ENCODE data around the gene LPP.

Gene LPP

DNA sequence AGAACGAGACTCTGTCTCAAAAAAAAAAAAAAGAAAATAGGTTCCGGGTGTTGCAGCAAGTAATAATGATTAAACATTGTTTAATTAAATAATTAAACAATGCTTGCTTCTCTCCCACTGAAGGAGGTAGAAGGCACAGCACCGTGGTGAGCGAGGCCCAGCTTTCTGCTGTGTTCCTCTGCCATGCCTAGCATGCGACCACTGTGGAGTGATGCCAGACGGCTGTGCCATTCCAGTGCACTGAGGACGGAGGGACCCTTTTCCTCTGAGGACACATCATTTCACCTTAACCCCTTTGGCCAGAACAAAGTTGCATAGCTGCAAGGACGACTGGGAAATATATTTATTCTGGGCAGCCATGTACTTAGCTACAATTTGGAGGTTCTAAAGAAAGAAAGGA, 695.0 kb downstream of the LPP start:
- Mint-ChIP-seq H3K9me3 (no peaks in the 10 kb centered on the region), H3K27me3 (no peaks in the 10 kb centered on the region), H3K4me1 (no peaks in the 10 kb centered on the region), H3K27ac (no peak overlapping the region), H3K36me3 (ENCODE audit: low read depth) (no peaks in the 10 kb centered on the region), H3K4me3 (no peak overlapping the region)
- ATAC-seq (no peak), DNase-seq (no peak)

DNA sequence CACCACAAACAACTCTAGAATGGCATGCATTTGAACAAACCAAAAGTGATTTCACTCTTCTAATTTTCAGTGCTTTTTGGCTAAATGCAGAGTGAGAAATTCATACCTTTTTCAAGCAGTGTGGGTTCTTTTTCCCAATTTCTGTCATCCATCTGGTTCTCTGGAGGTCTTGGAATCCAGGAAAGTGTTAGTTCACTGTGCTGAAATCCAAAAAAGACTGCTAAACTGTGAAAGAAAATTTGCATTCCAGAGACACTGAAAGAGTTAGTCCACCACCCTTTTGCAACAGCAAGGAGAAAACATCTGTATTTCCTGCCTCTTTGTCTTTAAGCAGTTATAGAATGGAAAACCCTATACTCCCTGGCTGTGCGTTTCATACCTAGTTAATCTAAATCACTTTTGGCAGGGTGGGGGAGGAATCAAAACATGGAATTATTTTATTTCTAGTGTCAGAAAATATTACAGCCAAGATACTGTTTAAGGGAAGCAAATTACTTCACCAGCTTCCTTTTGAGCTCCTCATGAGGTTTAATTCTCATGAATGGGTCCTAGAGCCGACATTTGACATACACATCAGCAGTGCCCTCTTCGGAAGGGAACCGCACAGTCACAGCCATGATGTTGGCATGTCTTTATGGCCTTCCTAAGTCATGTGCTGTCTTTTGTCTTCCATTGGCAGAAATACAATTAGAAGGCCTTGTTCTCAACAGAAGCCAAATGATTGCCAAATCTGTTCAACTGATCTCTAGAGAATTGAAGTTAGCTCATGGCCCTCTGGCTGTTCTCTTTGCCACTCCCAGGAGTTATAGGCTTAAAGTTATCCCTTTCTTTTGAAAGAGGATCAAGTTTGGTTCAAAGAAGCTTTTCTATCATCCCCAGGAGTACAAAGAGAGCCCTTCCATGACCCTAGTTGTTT, 700.2 kb downstream of the LPP start:
- no peak overlapping the region for H3K27ac Mint-ChIP-seq
- no peaks in the 10 kb centered on the region for H3K9me3 Mint-ChIP-seq
- DNase-seq (no peak), ATAC-seq (no peak)
- no peak overlapping the region for H3K4me3 Mint-ChIP-seq
- no peaks in the 10 kb centered on the region for H3K36me3 Mint-ChIP-seq (ENCODE audit: low read depth)
- H3K27me3 Mint-ChIP-seq = no peaks in the 10 kb centered on the region
- H3K4me1 Mint-ChIP-seq = no peaks in the 10 kb centered on the region

DNA sequence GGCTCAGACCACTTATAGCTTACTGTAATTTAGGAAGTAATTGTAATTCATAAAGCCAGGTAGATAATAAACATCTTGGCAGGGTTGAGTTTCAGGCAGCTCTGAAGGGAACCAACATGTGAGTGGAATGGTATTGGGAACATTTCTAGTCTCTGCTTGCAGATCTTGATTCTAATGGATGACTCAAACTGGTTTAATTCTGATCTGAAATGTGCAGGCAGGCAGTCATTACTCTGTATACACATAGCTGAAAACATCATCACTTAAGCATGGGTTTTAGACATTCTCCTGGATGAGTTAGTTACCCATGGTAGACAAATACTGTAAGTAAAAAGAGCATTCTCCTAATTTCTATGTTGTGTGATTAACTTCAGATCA, 700.8 kb downstream of the LPP start:
- Mint-ChIP-seq H3K9me3 (no peaks in the 10 kb centered on the region), H3K27me3 (no peaks in the 10 kb centered on the region), H3K4me1 (no peaks in the 10 kb centered on the region), H3K36me3 (ENCODE audit: low read depth) (no peaks in the 10 kb centered on the region), H3K27ac (no peak overlapping the region), H3K4me3 (no peak overlapping the region)
- ATAC-seq (no peak), DNase-seq (no peak)

DNA sequence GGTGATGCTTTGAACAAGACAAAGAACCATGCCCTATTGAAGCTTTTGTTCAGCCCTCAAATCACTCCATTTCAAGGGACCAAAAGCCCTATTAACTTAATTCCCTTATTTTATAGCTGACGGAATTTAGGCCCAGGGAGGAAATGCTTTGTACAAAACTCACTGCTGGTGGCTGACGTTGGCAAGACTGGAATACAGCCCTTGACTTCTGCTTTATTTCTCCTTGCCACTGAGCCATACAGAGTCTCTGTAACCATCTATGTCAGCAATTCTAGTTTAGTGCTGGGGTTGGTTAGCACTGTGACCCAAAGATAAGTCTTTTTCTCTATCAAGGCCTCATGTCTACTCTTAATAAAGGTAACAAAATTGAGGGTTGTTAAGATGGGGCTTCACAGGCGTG, 701.7 kb downstream of the LPP start:
- Mint-ChIP-seq H3K27me3 (no peaks in the 10 kb centered on the region), H3K27ac (no peak overlapping the region), H3K4me3 (no peak overlapping the region), H3K36me3 (ENCODE audit: low read depth) (no peaks in the 10 kb centered on the region), H3K9me3 (no peaks in the 10 kb centered on the region), H3K4me1 (no peaks in the 10 kb centered on the region)
- no peak for DNase-seq
- no peak for ATAC-seq

DNA sequence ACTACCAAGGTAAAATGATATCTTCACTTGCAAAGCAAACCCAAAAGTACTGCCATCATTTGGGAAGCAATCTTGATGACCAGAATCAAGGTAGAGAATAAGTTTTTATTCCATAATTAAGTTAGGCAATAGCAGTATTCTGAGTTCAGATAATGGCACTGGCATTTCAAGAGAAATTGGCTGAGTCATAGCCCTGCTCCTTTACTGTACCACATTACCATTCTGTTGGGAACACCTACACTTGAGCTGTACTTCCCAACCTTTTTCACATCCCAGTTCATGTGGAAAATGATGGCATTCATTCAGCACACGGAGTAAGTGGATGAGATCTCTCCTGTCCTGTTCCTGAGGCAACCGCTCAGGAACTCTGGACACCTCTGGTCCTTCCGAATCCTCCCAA, 706.2 kb downstream of the LPP start:
- H3K27ac Mint-ChIP-seq = no peak overlapping the region

GRCh38 chr3:188861842-188862744, 708.1 kb downstream of the LPP start:
- no peak for ATAC-seq

More for the DNA sequence above, 706.2 kb downstream of the LPP start:
- H3K4me1 Mint-ChIP-seq = no peaks in the 10 kb centered on the region
- no peaks in the 10 kb centered on the region for H3K9me3 Mint-ChIP-seq
- ATAC-seq = no peak
- no peak for DNase-seq
- H3K27me3 Mint-ChIP-seq = no peaks in the 10 kb centered on the region
- H3K4me3 Mint-ChIP-seq = no peak overlapping the region
- H3K36me3 Mint-ChIP-seq (ENCODE audit: low read depth) = no peaks in the 10 kb centered on the region

GRCh38 chr3:188863999-188864406, 710.0 kb downstream of the LPP start:
- H3K4me1 Mint-ChIP-seq = no peaks in the 10 kb centered on the region
- DNase-seq (no peak), ATAC-seq (no peak)
- H3K27me3 Mint-ChIP-seq = no peaks in the 10 kb centered on the region
- no peak overlapping the region for H3K27ac Mint-ChIP-seq
- no peaks in the 10 kb centered on the region for H3K9me3 Mint-ChIP-seq
- peaks cover 7% of the 10 kb centered on the region for H3K36me3 Mint-ChIP-seq (ENCODE audit: low read depth)
- H3K4me3 Mint-ChIP-seq = no peak overlapping the region

More at GRCh38 chr3:188861842-188862744, 708.1 kb downstream of the LPP start:
- H3K4me3 Mint-ChIP-seq = no peak overlapping the region
- H3K27me3 Mint-ChIP-seq = no peaks in the 10 kb centered on the region
- H3K4me1 Mint-ChIP-seq = no peaks in the 10 kb centered on the region
- no peaks in the 10 kb centered on the region for H3K9me3 Mint-ChIP-seq
- H3K27ac Mint-ChIP-seq = no peak overlapping the region
- DNase-seq = no peak
- H3K36me3 Mint-ChIP-seq (ENCODE audit: low read depth) = peaks cover 4% of the 10 kb centered on the region

- no peaks in the 10 kb centered on the region for H3K27me3 Mint-ChIP-seq
- H3K27ac Mint-ChIP-seq = no peak overlapping the region
- H3K9me3 Mint-ChIP-seq = no peaks in the 10 kb centered on the region
- DNase-seq = no peak
- no peaks in the 10 kb centered on the region for H3K4me1 Mint-ChIP-seq
- peaks cover 10% of the 10 kb centered on the region for H3K36me3 Mint-ChIP-seq (ENCODE audit: low read depth)
- no peak overlapping the region for H3K4me3 Mint-ChIP-seq
- no peak for ATAC-seq
Observed at GRCh38 chr3:188867691-188868265, 713.8 kb downstream of the LPP start.

GRCh38 chr3:188868803-188869202, 714.8 kb downstream of the LPP start:
- Mint-ChIP-seq H3K4me3 (no peak overlapping the region), H3K4me1 (no peaks in the 10 kb centered on the region), H3K27ac (no peak overlapping the region), H3K36me3 (ENCODE audit: low read depth) (peaks cover 14% of the 10 kb centered on the region), H3K27me3 (no peaks in the 10 kb centered on the region), H3K9me3 (no peaks in the 10 kb centered on the region)
- DNase-seq (no peak), ATAC-seq (no peak)

DNA sequence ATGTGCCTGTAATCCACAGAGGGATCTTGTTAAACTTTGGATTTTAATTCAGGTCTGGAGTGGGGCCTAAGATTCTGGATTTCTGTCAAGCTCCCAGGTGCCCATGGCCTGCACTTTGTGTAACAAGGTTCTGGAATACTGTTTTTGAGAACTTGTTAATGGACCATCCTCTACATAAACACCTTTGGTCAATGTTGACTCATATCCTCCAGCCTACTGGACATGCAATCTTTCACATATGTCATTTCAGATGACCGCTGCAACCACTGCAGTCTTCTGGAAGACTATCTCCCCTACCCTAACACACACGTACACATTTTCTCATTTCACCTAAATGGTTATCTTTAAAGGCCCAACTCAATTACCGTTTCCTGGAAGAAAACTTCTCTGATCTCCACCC, 715.7 kb downstream of the LPP start:
- H3K4me3 Mint-ChIP-seq = no peak overlapping the region
- DNase-seq = no peak
- H3K36me3 Mint-ChIP-seq (ENCODE audit: low read depth) = peaks cover 16% of the 10 kb centered on the region
- no peak for ATAC-seq
- H3K27me3 Mint-ChIP-seq = no peaks in the 10 kb centered on the region
- H3K27ac Mint-ChIP-seq = no peak overlapping the region
- H3K9me3 Mint-ChIP-seq = no peaks in the 10 kb centered on the region
- no peaks in the 10 kb centered on the region for H3K4me1 Mint-ChIP-seq

- Mint-ChIP-seq H3K4me1 (peaks cover 3% of the 10 kb centered on the region), H3K27ac (no peak overlapping the region), H3K9me3 (no peaks in the 10 kb centered on the region), H3K36me3 (ENCODE audit: low read depth) (peaks cover 20% of the 10 kb centered on the region), H3K27me3 (no peaks in the 10 kb centered on the region), H3K4me3 (no peak overlapping the region)
- DNase-seq (no peak), ATAC-seq (no peak)
Observed at GRCh38 chr3:188870431-188870830, 716.5 kb downstream of the LPP start.

DNA sequence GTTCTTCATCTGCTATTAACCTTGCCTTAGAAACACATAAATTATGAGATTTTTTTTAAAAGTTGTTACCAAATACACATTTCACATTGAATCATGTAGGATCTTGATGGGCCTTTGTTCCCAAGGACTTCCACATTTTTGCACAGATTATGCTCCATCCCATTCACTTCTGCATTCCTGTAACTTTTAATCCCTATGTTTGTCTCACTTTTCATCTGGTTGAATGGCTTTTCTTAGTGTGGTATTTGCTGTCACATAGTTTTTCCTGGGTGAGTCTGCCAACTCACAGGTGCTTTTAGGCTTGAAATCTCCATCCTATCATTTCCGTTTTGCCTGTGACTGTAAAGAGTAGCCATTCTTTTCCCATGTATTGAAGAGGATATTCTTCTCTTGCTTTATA, 720.6 kb downstream of the LPP start:
- no peaks in the 10 kb centered on the region for H3K27me3 Mint-ChIP-seq
- ATAC-seq = no peak
- peaks cover 15% of the 10 kb centered on the region for H3K36me3 Mint-ChIP-seq (ENCODE audit: low read depth)
- H3K27ac Mint-ChIP-seq = no peak overlapping the region
- DNase-seq = no peak
- H3K4me3 Mint-ChIP-seq = no peak overlapping the region
- peaks cover 5% of the 10 kb centered on the region for H3K4me1 Mint-ChIP-seq
- H3K9me3 Mint-ChIP-seq = no peaks in the 10 kb centered on the region

GRCh38 chr3:188875413-188875812, 721.5 kb downstream of the LPP start:
- Mint-ChIP-seq H3K27me3 (no peaks in the 10 kb centered on the region), H3K4me1 (peaks cover 5% of the 10 kb centered on the region), H3K9me3 (no peaks in the 10 kb centered on the region), H3K27ac (no peak overlapping the region), H3K36me3 (ENCODE audit: low read depth) (peaks cover 15% of the 10 kb centered on the region), H3K4me3 (no peak overlapping the region)
- ATAC-seq = no peak
- no peak for DNase-seq

GRCh38 chr3:188876370-188876769, 722.4 kb downstream of the LPP start:
- Mint-ChIP-seq H3K9me3 (peaks cover 4% of the 10 kb centered on the region), H3K36me3 (ENCODE audit: low read depth) (peaks cover 18% of the 10 kb centered on the region), H3K4me3 (no peak overlapping the region), H3K4me1 (peaks cover 5% of the 10 kb centered on the region), H3K27me3 (no peaks in the 10 kb centered on the region), H3K27ac (no peak overlapping the region)
- DNase-seq = no peak
- no peak for ATAC-seq

GRCh38 chr3:188877381-188877780, 723.4 kb downstream of the LPP start:
- H3K9me3 Mint-ChIP-seq = peaks cover 4% of the 10 kb centered on the region
- H3K4me1 Mint-ChIP-seq = peaks cover 5% of the 10 kb centered on the region
- H3K27me3 Mint-ChIP-seq = no peaks in the 10 kb centered on the region
- H3K4me3 Mint-ChIP-seq = no peak overlapping the region
- DNase-seq = no peak
- no peak for ATAC-seq
- H3K27ac Mint-ChIP-seq = no peak overlapping the region
- H3K36me3 Mint-ChIP-seq (ENCODE audit: low read depth) = peaks cover 20% of the 10 kb centered on the region

Data from activated naive CD8-positive, alpha-beta T cell treated with anti-CD3 and anti-CD28 coated beads, Interleukin-2, amount 50 U/mL, for 24 hours (primary cell).